Upper lobe of left lung (tissue), 4 donors: ENCODE results near the gene PAGE2.
"Not testable (repeated sequence)": the region's sequence is repeated elsewhere in the genome, so short reads cannot be mapped to it uniquely, and the experiment has no call there.

ENCODE experiments used
- EP300 ChIP-seq, 4 donors: sonication (generic); formaldehyde crosslinking; IDR thresholded peaks; one replicate each; pipeline ENCODE4 v1.5.1; 2017; ENCODE audit warnings: antibody characterized with exemption in 4 of 4, control low read depth in 2 of 4
- TF ChIP-seq, protein P1 (sequence below), 6 experiments: fragments of 450-650 bp in 4 of 6; fragments of 200-600 bp in 2 of 6; sonication (generic) in 2 of 6; IDR thresholded peaks; one replicate each; pipeline ENCODE4 v1.5.1; 2016 to 2019; ENCODE audit warnings: antibody characterized with exemption in 6 of 6

- TF ChIP-seq, protein P1, sequence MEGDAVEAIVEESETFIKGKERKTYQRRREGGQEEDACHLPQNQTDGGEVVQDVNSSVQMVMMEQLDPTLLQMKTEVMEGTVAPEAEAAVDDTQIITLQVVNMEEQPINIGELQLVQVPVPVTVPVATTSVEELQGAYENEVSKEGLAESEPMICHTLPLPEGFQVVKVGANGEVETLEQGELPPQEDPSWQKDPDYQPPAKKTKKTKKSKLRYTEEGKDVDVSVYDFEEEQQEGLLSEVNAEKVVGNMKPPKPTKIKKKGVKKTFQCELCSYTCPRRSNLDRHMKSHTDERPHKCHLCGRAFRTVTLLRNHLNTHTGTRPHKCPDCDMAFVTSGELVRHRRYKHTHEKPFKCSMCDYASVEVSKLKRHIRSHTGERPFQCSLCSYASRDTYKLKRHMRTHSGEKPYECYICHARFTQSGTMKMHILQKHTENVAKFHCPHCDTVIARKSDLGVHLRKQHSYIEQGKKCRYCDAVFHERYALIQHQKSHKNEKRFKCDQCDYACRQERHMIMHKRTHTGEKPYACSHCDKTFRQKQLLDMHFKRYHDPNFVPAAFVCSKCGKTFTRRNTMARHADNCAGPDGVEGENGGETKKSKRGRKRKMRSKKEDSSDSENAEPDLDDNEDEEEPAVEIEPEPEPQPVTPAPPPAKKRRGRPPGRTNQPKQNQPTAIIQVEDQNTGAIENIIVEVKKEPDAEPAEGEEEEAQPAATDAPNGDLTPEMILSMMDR (IDR thresholded peaks at IDR 0.05): not testable (repeated sequence)
- not testable (repeated sequence) for TF ChIP-seq EP300 (IDR thresholded peaks at IDR 0.05)
Observed at GRCh38 chrX:55050599-55050998, 38.2 kb upstream of the PAGE2 start.
